GM18907 (cell line): ENCODE results near the gene PRRG2.
"Not testable (repeated sequence)": the region's sequence is repeated elsewhere in the genome, so short reads cannot be mapped to it uniquely, and the experiment has no call there.

Experiments used
- ATAC-seq: cut with Tn5 transposase; IDR thresholded peaks from one replicate; pipeline ENCODE4 v1.9.1; 2021; ENCODE audit warnings: mild to moderate bottlenecking, moderate library complexity; ENCODE audit not compliant: unreplicated experiment

The PRRG2 gene

DNA sequence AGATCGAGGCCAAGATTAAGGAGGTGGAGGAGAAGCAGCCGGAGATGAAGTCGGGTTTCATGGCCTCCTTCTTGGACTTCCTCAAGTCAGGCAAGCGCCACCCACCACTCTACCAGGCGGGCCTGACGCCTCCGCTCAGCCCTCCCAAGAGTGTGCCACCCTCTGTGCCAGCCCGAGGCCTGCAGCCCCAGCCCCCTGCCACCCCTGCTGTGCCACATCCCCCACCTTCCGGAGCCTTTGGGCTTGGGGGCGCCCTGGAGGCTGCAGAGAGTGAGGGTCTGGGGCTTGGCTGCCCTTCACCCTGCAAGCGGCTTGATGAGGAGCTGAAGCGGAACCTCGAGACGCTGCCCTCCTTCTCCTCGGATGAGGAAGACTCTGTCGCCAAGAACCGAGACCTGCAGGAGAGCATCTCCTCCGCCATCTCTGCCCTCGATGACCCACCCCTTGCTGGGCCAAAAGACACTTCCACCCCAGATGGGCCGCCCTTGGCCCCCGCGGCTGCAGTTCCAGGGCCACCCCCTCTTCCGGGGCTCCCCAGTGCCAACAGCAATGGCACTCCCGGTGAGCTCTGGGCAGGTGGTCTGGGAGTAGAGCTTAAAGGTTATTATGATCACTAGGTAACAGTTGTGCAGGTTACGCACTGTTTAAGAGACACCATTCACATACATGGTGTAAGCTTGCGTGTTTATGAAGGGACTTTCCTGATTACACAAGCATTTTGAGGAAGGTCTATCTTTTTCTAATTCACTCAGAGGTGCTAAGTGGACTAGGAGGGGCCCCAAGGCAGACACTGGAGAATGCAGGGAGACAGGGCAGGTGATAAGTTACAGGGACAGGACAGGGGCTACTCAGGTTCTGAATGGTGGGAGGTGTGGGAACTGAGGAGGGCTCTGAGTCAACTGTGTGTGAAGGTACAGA lies 18.5 kb downstream of the PRRG2 start:
- no peak for ATAC-seq

DNA sequence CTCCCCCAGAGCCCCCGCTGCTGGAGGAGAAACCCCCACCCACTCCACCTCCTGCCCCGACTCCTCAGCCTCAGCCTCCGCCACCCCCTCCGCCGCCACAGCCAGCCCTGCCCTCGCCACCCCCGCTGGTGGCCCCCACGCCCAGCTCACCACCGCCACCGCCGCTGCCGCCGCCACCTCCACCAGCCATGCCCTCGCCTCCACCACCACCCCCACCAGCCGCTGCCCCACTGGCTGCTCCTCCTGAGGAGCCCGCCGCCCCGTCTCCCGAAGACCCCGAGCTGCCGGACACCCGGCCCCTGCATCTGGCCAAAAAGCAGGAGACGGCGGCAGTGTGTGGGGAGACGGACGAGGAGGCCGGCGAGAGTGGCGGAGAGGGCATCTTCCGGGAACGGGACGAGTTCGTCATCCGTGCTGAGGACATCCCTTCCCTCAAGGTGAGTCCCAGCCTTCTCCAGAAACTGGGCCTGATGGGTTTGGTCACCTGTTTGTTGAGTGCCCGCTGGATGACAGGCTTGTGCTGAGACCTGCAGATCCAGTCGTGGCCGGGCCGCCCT lies 20.4 kb downstream of the PRRG2 start:
- ATAC-seq = no peak

DNA sequence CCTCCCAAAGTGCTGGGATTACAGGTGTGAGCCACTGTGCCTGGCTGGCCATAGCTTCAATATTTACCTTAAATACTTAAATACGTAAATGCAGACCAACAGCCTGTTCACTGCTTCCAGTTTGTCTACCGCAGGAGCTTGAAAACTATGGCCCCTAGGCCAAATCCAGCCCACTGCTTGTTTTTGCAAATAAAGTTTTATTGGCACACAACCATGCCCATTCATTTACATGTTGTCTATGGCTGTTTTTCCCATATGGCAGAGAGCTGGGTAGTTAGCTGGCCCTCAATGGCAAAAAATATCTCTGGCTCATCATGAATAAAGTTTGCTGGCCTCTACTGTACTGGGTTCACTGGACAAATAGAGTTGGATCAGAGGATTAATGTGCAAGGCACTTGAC lies 21.7 kb downstream of the PRRG2 start:
- no peak for ATAC-seq

DNA sequence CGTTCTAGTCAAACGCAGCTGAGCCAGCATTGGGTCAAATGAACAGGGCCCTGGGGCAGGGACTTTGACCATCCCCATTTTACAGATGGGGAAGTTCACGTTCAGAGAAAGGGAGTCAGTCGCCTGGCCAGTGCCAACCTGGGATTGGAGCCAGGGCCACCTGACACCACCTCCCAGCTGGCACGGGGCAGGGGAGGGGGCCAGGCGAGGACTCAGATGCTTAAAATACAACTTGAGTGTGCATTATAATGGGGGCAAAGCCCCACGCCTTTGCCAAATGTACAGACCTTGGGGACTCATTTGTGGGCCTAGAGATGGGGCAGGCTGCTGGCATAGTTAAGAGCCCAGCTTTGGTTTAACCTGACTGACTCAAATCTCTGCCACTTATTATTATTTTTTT lies 24.5 kb downstream of the PRRG2 start:
- no peak for ATAC-seq

DNA sequence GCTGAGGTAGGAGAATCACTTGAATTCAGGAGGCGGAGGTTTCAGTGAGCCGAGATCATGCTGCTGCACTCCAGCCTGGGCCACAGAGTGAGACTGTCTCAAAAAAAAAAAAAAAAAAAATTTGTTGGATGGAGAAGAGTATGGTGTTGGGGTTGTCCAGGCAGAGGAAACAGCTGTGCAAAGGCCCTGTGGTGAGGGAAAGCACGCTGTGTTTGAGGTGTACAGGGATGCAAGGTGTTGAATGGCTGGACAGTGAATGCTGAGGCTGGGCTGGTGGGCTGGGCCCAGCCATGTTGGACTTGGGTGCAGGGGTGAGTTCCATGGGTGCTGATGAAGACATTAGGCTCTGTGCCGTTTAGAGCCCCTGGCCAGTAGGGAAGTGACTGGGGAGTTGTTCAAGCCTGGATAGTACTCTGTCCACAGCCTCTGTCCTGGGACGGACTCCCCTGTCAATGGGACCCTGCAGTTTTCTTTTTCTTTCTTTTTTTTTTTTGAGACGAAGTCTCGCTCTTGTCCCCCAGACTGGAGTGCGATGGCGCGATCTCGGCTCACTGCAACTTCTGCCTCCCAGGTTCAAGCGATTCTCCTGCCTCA lies 28.5 kb downstream of the PRRG2 start:
- no peak for ATAC-seq

DNA sequence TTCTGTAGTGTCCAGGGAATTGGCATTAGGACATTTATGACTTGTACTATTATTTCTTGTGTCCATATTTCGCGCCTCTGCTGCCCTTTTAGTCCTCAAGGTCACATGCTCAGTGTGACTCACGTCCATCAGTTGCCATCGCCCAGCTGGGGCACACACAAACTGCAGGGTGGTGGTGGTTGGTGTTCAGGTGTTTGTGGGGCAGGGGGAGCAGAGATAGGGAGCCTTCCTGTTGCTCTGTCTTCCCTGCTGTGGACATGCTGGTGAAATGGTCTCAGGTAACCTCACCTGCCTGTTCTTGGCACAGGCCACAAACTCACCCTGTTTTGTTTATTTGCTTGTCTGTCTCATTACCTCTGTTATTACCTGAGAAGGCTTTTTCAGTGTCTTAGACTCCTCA lies 32.3 kb downstream of the PRRG2 start:
- no peak for ATAC-seq

DNA sequence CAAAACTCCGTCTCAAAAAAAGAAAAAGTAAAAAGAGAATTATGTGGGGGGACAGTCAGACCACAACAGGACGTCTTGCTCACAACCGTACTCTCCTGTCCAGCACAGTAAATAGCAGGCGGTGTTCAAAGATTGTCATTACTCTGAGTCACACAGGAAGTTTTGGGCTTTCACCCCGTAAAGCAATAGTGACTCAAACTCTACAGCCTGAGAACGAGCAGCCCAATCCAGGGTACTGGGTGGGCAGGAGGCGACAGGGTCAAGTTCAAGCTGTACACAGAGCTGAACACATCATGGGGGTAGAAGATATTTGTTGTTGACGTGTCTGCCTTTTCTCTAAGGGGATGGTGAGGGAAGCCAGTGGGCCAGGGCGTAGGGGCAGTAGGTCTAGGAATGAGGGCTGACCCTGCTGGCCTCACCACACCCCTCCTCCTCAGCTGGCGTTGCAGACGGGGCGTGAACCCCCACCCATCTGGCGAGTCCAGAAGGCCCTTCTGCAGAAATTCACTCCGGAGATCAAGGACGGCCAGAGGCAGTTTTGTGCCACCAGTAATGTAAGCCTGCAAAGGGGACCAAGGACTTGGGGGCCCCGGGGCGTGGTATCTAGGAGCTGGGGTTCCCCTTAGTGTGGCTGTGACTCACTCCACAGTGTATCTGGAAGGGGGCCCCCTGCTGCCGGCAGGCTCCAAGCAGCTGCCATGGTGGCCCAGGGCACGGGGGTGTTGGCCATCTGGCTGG lies 33.1 kb downstream of the PRRG2 start:
- ATAC-seq = no peak

DNA sequence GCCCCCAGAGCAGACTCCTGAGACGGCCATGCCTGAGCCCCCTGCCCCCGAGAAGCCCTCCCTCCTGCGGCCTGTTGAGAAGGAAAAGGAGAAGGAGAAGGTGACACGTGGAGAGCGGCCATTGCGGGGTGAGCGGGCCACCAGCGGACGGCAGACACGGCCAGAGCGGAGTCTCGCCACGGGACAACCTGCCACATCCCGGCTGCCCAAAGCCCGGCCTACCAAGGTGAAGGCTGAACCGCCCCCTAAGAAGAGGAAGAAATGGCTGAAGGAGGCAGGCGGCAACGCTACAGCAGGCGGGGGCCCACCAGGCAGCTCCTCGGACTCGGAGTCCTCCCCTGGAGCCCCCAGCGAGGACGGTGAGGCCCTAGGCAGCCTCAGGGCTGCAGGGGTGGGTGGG lies 34.7 kb downstream of the PRRG2 start:
- no peak for ATAC-seq

DNA sequence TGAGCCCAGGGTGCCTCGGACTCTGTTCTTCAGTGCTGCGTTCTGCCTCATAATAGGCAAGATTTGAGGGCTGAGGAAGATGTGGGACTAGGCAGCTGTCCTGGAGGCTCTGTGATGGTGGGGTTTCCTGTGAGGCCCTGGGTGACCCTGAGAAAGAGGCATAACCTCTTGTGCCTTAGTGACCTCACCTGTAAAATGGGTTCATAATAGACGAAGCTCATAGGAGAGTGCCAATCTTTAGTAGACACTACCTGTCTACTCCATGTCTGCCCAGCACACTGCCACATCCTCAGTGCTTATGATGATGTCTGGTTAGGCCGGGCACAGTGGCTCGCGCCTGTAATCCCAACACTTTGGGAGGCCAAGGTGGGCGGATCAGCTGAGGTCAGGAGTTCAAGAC lies 35.4 kb downstream of the PRRG2 start:
- no peak for ATAC-seq

DNA sequence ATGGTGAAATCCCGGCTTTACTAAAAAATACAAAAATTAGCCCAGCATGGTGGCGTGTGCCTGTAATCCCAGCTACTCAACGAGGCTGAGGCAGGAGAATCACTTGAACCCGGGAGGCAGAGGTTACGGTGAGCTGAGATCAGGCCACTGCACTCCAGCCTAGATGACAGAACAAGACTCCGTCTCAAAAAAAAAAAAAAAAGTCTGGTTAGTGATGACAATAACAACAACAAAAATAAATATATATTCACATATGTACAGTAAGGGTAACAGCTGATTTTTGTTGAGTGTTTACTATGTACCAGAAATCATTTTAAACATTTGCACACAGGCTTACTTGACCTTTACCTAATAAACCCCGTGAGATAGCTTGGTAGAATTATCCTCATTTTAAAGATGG lies 35.8 kb downstream of the PRRG2 start:
- no peak for ATAC-seq

DNA sequence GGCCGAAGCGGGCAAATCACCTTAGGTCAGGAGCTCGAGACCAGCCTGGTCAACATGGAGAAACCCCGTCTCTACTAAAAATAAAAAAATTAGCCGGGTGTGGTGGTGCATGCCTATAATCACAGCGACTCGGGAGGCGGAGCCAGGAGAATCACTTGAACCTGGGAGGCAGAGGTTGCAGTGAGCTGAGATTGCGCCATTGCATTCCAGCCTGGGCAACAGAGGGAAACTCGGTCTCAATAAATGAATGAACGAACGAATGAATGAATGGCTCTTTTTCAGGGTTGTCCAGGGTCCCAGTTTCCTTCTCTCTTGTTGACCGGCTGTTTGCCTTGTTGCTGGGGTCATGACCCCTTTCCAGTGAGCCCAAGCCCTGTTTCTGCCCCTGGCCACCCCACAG lies 36.7 kb downstream of the PRRG2 start:
- not testable (repeated sequence) for ATAC-seq

DNA sequence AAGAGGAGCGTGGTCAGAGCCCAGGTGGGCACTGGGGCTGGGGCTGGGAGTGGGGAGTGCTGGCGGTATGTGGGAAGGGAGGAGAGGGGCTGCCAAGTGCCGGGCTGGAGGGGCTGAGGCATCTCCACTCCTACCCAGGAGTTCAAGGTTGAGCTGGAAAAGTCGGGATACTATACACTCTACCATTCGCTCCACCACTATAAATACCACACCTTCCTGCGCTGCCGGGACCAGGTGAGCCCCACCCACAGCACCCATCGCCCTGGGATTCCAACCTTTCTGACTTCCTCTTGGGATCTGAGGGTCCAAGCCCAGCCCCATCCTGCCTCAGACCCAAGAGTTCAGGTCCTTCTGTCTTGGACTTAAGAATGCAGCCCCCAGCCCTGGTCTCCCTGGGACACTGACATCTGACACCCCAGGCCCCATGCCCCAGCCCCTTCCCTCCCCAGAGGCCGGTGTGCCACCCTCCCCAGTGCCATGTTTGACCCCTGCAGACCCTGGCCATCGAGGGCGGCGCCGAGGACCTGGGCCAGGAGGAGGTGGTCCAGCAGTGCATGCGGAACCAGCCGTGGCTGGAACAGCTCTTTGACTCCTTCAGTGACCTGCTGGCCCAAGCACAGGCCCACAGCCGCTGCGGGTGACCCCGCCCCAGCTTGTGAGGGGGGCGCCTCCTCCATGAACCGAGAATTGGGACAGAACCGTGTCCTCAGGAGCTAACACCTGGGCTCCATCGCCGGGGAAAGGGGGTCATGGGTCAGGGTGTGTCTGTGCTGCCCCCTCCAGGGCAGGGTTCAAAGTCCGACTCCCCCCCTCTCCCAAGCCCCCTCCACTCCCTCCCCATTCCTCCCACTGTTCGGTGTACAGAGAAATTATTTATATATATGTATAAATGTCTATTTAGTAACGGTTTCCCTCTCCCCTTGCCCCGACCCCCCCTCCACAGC lies 44.1 kb downstream of the PRRG2 start:
- no peak for ATAC-seq

DNA sequence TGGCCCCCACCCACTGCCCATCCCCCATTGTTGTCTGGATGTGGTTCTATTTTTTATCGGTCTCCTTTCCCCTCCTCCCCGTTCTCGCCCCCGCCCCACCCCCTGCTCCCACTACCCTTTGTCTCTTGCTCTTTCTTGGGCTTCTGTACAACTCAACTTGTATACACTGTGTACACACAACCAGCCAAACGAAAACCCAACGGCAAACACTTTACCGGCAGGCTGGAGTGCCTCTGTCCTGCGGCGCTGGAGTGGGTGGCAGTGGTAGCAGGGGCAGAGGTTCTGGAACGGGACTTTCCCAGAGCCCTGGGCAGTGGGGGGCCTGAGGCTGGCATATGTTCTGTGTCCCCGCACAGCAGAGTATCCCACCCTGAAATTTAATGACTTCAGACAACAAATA lies 45.1 kb downstream of the PRRG2 start:
- no peak for ATAC-seq

DNA sequence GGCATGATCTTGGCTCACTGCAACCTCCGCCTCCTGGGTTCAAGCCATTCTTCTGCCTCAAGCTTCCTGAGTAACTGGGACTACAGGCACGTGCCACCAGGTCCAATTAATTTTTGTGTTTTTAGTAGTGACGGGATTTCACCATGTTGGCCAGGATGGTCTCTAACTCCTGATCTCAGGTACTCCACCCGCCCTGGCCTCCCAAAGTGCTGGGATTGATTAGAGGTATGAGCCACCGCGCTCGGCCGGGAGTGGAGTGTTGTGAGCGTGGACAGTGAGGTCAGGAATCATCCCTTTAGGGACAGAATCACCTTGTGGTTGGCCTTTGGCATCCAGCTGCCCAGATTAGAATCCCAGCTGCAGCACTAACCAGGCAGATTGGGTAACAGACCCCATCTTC lies 48.5 kb downstream of the PRRG2 start:
- ATAC-seq = no peak

DNA sequence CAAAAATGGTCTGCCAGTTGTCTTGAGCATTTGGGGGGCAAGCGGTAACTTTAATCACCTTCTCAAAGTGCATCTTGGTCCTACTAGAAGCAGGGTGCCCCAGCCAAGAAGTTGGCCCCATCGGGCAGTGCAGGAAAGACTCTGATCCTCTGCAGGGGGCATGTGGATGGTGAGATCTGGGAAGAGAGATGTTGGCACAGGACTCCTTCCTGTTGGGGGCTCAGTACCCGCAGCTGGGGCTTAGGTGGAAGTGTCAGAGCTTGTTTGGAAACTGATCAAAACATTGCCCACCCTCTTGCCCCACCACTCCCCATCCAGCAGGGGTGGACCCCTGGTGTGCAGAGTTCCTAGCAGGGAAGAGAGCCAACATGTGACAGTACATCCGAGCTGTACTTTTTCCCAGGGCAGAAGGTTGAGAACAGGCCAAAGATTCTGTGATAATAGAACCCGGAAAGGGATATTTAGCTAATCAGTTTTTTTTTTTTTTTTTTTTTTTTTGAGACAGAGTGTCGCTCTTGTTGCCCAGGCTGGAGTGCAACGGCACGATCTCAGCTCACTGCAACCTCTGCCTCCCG lies 50.0 kb downstream of the PRRG2 start:
- ATAC-seq = no peak

DNA sequence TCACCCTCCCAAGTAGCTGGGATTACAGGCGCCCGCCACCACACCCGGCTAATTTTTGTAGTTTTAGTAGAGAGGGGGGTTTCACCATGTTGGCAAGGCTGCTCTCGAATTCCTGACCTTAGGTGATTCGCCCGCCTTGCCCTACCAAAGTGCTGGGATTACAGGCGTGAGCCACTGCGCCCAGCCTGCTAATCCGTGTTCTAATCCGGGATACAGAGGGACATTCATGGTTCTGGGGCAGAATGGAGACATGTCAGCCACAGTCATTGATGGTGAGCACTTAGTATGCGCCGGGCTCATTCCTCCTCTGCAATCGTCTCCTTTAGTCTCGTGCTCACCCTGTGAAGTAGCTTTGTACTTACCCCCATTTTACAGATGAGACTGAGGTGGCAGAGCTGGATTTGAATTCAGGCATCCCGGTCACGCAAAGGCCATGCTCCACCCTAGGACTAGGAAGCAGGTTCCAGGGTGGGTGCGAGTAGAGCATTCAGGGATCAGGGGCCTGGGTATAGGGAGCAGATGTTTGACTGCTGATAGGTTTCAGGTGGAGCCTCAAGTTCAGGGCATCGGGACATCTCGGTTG lies 50.6 kb downstream of the PRRG2 start:
- no peak for ATAC-seq

DNA sequence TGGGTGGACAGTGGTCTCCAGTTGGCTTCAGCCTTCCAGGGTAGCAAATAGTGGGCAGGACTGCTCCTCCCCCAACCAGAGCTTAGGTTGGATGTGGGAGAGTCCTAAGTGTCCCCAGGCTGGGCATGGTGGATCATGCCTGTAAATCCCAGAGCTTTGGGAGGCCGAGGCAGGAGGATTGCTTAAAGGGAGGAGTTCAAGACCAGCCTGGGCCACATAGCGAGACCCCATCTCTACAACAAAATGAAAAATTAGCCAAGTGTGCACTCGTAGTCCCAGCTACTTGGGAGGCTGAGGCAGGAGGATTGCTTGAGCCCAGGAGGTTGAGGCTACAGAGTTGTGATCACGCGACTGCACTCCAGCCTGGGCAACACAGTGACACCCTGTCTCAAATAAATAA lies 51.5 kb downstream of the PRRG2 start:
- ATAC-seq = no peak

DNA sequence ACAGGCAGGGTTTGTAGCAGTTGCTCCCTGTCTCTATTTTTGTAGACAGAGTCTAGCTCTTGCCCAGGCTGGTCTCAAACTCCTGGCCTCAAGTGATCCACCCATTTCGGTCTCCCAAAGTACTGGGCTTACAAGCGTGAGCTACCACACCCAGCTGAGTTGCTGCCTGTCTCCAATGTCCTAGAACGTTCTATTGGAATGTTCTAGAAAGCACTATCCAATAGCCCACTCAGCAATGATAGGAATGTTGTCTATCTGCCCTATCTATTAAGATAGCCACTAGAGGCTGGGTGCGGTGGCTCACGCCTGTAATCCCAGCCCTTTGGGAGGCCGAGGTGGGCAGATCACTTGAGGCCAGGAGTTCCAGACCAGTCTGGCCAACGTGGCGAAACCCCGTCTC lies 52.2 kb downstream of the PRRG2 start:
- ATAC-seq = not testable (repeated sequence)

DNA sequence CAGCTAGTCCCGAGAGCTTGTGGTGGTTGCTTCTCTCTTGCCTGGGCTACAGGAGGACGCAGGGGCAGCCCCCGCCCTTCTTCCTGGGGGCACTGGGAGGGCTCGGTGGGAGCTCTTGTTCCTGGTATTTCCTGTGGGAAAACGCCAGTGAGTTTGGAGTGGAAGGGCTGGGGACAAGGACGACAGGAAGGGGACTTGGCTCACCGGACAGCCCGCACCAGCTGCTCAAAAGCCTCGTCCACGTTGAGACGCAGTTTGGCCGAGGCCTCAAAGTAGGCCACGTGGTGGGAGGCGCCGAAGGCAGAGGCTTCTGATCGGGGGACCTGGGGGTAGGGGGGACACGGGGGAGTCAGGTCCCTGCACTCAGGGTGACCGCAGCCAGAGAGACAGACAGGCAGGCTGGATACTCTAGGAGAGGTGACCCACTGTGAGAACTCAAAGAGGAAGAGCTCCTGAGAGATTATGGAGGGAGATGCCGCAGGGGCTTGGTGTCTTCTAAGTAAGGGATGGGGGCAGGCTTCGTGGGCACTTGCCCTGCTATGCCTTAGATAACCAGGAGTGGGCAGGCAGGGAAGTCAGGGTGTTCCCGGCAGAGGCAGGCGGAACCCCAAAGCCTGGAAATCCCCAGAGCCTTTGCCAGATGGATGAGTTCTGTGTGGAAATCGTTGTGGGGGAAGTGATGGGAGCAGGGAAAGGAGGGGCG lies 54.6 kb downstream of the PRRG2 start:
- no peak for ATAC-seq
